Inflammatory macrophage treated with lipopolysaccharide for 1 hour (primary cell): ENCODE measurements around the gene DESI1.
"Not testable (repeated sequence)": the region's sequence is repeated elsewhere in the genome, so short reads cannot be mapped to it uniquely, and the experiment has no call there.

ENCODE experiments used
- DNase-seq, 2 donors: peaks; one replicate each; pipeline ENCODE4 v3.0.0-alpha.2; 2020 to 2022

DESI1 gene

DNA sequence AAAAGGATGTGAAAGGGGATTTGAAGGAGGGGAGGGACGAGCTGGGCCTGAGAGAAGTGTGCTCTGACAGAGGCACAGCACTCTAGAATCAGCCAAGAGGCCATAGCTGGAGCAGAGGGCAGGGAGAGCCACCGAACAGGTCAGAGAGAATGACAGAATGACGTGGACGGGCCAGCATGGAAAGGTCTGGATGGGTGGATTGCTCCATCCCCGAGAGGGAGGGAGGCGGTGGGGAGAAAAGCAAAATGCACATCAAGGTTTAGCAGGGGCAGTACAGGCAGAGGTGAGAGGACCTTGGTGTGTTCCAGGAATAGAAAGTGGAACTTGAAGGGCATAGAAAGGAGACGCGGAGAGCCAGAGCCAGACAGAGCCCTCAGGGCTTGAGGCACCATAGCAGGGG is 38.1 kb downstream of the DESI1 start:
- DNase-seq: no peak

DNA sequence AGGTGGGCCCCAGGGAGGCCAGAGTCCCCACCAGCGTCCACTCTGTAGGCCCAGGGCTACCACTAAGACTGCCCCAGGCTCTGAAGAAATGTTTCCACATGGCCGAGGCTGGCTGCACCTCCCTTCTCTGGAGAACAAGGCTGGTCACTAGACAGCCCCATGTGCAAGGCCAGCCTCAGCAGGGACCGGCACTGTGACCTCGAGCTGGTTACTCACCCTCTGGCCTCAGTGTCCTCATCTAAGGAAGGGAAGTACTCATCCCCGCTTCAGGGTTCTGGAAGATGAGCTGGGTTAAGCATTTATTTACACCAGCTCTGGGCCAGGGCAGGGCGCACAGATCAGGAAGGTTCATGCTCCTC is 40.9 kb downstream of the DESI1 start:
- DNase-seq: no peak

DNA sequence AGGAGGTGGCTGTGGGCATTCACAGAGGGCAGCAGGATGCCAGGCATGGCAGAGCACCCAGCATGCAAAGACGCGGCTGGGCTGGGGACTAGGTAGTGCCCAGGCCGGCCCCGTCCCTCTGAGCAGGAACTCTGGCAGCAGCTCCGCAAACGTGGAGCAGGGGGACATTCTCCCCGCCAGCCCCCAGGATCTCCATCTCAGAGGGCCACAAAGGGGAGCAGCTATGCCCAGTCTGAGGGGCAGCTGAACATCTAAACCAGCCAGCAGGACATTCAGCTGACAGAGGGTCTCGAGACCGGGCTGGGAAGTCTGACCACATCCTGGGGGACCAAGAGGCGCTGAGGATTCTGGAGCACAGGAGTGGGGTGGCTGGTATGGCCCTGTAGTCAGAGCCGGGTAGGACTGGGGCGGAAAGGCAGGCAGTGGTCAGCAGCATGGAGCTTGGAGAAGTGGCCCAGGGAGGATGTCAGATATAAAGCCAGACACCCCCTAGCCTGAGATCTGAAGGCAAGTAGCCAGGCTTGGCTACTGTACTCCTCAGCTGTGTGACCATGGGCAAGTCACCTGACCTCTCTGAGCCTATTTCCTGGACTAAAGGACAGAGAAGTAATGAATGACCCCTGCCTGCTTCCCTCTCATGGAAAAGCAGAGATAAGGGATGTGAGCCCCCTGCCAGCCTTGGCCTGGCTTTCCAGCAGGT is 41.4 kb downstream of the DESI1 start:
- no peak for DNase-seq

DNA sequence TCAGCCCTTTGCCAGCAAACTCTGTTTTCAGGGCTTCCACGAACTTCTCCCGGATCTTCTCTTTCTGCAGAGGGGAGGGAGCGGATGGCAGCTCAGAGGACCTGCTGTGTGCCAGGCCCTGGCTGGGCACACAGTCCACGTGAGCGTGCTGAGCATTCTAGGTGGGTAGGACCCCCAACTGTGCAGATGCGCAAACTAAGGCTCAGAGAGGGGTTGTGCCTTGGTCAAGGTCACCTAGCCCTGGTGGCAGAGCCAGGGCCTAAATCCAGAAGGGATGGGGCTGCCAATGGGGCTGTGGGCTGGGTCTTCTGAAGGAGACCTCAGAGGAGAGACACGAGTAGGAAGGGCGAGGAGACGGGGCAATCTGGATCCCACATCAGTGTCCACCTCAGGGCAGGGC is 42.0 kb downstream of the DESI1 start:
- no peak for DNase-seq

DNA sequence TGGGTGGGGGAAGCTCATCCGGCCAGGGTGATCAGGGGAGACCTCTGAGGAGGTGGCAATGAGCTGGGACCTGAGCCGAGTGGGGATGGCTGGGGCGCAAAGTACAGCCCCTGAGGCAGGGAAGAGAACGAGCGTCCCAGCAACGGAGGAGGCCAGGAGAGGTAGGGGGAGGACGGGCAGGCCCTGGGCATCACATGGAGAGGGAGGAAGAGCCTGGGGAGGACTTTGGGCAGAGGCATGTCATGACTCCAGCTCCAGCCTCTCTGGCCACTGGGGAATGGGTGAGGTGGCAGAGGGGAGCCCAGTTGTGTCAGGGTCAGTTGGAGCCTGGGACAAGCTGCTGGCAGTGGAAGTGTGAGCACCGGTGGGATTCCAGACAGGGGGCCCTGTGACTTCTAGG is 42.7 kb downstream of the DESI1 start:
- DNase-seq: no peak

DNA sequence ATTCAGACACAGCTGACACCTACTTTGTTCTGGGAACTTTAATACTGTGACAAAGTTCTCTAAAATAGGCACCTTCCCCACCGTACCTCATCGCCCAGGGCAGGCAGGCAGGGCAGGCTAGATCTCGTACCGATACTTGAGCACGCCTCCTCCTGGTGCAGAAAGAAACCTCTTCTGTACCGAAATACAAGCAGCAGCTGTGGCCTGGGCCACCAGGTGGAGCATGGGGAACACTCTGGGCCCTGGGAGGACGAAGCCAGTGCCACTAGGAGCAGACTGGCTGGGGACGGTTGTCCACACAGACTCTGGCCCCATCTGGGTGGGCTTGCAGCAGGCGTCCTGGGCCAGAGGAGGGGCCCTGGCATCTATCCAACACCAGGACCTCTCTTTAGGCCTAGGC is 44.0 kb downstream of the DESI1 start:
- DNase-seq: peak; percentile 15 to 21

DNA sequence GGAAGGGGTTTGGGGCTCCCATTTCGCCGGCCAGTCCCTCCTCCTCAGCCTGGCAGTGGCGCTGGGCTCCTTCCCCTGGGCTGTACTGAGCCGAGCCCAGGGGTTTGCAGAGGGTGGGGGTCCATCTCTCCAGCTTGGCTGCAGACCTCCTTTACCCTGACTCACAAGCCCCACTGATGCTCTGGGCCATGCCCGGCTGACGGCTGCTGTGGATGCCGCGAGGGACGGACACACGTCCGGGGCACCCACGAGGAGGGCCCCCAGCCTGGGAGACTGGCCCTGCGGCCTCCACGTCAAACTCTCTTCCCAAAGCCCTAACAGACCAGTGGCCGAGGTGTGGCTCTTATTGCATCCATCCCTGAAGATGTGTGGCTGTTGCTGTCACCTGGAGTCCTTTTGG is 45.3 kb downstream of the DESI1 start:
- no peak for DNase-seq

DNA sequence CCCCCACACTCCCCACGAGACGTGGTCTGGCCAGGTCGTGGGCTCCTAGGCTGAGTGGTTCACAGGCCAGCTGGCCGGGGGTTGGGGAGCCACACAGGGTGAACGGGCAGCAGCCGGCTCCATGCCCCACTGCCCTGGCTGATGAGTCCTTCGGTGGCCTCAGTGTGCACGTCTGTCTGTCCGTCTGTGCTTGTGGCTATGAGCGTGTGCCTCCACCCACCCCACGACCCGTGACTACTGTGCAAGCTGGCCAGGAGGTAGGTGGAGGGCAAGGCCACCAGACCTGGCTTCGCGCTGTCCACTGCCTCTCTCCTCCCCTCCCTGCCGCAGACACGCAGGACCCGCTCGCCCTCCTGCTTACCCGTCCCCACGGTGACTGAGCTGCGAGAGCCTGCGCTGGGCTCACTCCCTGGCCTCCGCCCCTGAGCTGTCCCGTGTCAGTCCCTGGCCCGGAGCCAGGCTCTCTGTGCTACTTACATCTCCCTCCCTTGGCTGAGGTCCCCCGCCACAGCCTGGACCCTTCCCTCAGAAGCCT is 45.9 kb downstream of the DESI1 start:
- no peak for DNase-seq

DNA sequence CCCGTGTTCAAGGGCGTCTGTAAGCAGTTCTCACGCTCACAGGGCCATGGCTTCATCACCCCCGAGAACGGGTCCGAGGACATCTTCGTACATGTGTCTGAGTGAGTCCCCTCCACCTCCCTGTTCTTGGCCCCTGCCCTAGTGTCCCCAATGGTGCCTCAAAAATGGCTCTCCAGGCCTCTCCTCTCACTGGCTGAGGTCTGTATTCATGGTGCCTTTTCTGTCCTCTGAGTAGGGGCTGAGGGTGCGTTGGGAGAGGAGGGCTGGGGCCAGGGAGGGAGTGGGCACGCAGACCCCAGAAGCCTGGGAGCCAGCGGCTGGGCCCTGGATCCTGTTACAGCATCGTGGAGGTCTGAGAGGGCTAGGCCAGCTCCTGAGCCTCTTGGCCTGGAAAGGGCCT is 47.2 kb downstream of the DESI1 start:
- DNase-seq: no peak

DNA sequence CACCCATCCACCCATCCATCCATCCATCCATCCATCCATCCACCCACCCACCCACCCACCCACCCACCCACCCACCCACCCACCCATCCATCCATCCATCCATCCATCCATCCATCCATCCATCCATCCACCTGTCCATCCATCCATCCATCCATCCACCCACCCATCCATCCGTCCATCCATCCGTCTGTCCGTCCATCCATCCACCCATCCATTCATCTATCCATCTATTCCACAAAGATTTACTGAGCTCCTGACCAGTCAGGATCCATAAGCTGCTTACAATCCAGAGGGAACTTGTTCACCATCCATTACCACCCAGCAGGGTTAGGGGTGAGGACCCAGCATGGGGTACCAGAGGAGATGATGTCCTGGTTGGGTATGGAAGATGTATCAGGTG is 48.5 kb downstream of the DESI1 start:
- not testable (repeated sequence) for DNase-seq

DNA sequence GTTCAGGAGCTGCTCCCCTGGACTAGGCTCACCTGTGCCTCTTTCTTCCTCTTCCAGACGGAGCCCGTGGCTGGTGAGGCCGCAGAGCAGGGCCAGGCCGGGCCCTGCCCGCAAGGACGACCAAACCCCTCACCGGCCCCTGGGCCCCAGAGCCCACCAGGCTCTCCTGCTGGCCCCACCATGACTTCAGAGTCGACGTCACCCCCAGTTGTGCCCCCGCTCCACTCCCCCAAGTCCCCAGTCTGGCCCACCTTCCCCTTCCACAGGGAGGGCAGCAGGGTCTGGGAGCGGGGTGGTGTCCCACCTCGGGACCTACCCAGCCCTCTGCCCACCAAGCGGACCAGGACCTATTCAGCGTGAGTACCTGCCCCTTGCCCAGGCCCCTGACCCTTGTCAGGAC is 49.1 kb downstream of the DESI1 start:
- no peak for DNase-seq

DNA sequence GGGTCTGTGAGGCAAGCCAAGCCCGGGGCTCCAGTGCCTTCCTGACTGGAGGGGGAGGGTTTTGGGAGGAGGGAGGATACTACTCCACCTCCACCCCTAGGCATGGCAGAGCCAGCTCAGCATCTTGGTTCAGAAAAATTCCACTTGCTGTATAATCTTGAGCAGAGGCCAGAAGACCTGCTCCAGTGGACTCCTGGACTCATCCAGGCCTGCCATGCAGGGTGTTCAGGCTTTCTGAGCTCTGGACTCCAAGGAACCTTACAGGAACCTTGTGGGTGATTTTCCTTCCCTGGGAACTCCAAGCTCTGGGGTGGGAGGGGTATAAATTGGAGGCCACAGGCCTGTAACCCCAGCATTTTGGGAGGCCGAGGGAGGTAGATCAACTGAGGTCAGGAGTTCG is 50.6 kb downstream of the DESI1 start:
- no peak for DNase-seq

DNA sequence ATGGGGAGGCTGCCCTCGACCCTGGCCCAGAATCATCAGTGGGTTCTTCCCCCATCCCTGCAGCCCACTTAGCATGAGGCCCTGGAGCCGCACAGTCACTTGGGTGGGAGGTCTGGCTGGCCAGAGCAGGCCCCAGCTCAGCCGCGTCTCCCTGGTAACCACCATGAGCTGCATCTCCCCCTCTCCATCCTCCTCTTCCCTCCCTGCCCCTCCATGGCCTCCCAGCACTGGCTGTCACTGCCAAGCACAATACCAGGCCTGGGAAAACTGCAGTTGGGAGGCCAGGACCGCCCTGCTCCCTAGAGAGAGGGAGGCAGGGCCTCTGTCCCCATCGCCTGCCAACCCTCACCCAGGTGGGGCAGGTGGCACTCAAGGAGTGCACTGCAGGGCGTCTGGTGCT is 52.0 kb downstream of the DESI1 start:
- DNase-seq: no peak

DNA sequence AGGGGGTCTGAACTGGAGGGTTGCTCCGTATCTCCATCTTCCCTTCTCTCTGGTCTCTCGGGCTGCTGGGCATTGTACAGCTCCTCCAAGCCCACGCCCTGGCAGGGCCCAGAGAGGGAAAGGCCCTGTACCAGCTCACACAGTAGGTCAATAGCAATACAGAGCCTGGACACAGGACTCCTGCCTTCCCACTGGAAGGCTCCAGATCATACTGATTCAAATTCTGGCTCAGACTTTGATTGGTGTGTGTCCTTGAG is 53.4 kb downstream of the DESI1 start:
- no peak for DNase-seq

DNA sequence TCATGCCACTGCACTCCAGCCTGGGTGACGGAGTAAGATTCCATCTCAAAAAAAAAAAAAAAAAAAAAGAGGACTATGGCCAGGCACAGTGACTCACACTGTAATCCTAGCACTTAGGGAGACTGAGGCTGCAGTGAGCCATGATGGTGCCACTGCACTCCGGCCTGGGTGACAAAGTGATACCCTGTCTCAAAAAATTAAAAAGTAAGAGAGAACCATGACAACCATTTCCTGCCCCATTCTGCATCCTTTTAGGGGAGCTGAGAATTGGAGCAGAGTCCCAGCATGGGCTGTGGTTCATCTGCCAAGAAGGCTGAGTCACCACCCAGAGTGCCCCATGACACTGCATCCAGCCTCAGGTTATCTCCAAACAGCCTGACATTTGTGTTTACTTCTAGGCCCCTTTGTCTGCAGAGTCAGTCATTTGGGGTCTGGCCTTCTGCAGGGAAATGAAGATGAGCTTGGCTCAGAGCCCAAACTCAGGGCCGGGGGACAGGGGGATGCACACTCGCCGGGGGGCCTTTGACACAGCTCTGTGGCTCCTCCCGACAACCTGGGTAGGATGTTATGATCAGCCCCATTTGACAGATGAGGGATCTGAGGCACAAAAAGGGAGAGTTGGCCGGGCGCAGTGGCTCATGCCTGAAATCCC is 55.3 kb downstream of the DESI1 start:
- DNase-seq: no peak

DNA sequence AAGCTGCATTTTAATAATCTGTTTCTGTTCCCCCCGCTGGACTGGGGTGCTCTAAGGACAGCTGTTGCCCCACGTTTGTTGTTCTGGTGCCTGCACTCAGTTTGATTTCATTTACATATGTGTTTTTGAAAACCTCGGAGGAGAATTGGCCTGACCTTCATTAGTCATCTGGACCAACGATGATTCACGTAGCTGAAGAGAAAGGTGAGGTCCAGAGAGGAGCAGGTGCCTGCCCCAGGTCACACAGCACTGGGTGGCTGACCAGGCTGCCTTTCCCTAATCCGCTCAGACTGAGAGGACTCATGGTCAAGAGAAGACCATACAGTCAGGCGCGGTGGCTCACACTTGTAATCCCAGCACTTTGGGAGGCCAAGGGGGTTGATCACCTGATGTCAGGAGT is 56.3 kb downstream of the DESI1 start:
- no peak for DNase-seq

DNA sequence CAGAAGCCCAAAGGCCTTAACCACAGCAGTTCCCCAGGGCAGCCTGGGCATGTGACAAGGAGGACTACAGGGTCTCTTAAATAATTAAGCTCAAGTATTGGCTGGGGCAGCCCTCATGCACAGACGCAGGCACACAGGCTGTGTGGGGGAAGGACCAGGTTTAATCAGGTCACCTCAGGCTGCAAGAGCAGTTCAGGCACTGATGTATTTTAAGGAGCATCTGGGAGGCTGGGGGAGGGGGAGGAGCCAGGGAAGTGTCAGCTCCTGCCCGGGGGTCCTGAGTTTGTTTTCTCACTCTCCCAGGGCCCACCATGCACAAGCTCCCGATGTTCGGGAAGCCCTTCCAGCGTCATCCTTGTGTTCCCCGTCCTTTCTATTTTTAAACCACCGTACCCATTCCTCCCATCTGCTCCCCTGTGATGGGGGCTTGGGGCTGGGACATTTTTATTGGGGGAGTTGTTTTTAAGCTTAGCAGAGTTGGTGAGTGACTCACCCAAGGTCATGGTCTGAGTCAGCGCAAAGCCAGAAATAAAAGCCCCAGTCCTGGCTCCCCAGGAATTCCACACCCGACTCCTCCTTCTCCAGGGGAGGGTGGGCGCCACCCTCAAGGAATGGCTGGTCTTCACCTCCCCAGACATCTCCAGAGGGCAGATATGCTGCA is 57.7 kb downstream of the DESI1 start:
- DNase-seq: no peak

DNA sequence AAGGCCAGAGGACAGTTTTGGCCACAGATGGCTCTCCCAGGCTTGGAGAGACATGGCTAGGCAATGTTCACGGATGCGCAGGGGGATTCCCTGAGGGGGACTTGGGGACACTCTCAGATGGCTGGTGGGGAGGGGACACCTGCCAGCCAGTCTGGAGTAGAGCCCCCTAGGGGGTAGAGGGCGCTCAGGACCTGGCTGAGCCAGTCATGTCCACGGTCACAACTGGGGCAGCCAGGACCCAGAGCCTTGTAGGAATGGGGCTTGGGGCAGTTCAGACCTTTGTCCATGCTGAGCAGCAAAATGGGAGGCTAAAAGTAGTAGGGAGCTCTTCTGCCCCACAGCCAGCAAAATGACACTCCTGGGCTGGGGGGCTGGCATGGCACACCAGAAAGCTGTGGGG is 58.4 kb downstream of the DESI1 start:
- no peak for DNase-seq

DNA sequence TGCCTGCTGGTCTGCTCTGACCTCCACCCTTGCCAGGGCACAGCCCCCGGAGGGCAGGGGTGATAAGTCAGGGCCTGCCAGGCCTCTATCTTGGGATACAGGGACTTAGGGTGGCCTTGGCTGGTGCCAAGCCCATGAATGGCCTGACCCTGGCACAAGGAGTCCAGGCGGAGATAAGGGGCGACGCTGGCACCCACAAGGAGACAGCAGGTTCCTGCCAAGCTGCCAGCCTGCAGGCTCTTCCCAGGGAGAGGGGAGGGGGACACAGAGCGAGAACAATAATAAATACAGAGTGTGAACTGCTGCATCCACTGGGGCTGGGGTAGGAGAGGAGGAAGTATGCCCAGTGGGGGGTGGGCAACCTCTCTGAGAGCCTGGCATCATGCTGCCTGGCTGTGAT is 59.1 kb downstream of the DESI1 start:
- no peak for DNase-seq

DNA sequence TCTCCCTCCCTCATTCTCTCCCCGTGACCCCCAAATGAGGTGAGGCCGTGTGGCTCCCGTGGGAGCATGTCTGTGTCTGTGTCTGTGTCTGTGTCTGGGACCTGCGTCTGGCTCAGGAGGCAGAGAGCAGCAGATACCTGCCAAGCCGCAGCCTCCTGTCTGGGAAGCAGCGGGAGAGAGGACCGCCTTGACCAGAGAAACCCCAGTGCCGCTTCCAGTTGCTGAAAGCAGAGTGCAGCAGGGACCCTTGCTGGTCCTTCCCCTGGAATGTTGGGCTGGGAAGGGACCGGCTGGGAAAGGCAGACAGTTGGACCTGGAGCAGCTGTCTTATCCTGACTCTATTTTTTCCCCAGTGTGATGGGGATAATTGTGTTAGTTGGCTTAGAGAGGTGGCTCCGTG is 59.5 kb downstream of the DESI1 start:
- DNase-seq: no peak

DNA sequence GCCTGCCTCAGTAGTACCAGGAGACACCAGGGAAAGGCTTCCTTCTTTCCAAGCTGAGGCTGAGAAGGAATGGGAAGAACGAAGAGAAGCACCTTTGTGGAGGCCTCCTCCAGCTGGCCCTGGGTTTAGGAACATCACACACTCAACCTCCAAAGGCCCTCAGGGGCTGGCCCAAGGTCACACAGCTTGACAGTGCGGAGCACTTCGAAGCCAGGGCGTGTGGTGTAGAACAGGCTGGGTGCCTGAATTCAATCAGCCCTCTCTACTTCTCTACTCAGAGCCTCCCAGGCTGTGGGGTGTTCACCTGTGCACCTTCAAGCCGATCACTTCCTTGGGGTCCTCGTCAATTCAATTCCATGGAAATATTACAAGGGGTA is 60.8 kb downstream of the DESI1 start:
- no peak for DNase-seq

DNA sequence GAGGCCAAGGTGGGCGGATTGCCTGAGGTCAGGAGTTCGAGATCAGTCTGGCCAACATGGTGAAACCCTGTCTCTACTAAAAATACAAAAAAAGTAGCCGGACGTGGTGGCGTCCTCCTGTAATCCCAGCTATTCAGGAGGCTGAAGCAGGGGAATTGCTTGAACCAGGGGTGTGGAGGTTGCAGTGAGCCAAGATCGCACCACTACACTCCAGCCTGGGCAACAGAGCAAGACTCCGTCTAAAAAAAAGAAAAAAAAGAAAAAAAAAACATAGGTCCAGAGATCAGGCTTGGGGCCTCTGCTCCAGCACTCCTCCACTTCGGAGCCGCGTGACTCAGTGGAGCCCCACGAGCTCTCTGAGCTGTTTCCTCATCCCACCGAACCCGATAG is 62.6 kb downstream of the DESI1 start:
- DNase-seq: not testable (repeated sequence)

DNA sequence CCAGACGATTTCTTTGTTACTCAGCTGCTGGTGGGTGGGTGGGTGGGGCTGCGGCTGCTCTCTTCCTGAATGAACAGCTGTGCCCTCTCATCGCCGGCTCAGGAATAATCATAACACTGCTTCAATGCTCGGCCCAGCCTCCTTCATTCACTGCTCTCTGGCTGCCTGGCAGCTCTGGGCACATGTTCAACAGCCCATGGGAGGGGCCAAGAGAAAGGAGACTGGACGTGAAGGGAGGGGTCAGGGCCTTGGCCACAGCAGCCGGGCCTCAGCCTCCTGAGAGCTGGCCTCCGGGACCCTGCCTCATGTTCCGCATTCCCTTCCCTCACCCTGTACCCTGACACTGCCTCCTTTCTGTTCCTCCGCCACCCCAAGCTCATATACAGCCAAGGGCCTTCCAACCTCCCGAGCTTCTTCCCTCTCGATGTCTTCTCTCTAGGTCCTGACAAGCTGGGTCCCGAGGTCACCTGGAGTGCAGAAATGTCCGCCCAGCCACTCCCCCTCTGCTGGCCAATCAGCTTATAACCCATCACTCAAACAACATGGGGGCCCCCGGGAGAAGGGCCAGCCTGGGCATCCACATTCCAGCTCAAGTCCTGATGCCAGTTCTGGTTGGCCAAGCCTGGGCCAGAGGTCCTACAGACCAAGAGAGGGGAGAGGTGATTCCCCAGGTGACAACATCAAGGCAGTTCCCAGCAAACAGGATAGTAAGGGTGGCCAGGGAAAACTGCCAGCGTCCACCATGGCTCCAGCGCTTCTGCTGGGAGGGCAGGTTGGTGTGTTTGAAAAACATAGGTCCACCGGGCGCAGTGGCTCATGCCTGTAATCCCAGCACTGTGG is 63.2 kb downstream of the DESI1 start:
- no peak for DNase-seq

DNA sequence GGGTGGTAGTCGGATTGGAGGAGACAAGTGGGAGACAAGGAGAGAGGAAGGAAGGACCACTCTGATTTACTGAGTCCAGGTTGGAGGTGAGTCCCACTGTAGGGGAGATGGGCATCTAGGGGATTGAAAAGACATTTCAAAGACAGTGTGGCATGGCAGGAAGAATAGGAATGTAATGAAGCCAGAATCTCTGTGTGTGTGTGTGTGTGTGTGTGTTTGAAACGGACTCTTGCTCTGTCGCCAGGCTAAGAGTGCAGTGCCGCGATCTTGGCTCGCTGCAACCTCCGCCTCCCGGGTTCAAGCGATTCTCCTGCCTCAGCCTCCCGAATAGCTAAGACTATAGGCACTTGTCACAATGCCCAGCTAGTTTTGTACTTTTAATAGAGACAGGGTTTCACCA is 64.3 kb downstream of the DESI1 start:
- no peak for DNase-seq
